ENCODE measurements around the gene ATP11A.

DNA sequence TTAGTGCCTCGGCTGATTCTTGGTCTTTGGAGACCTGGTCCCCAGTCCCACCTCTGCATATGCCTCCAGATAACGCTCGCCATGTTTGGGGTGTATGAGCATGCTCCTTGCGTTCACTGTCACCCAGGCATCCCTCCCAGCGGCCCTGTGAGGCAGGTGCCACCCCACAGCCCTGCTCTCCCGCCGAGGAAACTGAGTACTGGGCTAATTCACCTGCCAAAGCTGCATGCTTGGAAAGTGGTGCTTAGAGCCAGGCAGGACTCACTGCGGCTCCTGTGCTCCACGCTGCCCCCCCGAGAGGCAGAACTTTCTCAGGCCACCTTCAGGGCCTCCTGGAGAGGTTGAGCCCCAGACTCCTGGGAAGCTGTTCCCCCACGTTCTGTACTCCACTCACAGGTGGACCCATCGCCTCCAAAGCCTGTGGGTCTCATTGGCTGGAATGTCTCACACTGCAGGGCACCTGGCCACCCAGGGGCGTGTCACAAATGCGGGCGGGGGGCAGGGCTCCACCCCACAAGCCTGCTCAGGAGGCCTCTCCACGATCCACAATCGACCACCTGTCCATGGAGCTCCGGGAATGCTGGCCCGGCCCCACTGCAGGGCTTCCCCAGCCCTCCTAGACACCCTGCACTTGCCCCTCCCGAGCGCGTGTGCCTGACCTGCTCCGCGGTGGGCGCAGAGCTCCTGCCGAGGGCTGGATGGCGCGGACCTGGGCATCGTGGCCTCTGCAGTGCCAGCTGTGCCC, 64.6 kb downstream of the ATP11A start:
- no peak for TF ChIP-seq SUZ12 (IDR thresholded peaks at IDR 0.05; ENCODE audit: extremely low read depth, insufficient read depth, insufficient read length)
- TF ChIP-seq ZNF274 (IDR thresholded peaks at IDR 0.05; ENCODE audit: low read depth, low read length) = no peak

All from NT2/D1 (cell line).